ENCODE results near the gene METTL15. TPM values are rescaled to one million over a fixed set of nuclear protein-coding genes. Genes with fewer than 3 reads are reported as not detected.
"Not testable (repeated sequence)": the region's sequence is repeated elsewhere in the genome, so short reads cannot be mapped to it uniquely, and the experiment has no call there.

Gene METTL15
- total RNA-seq, 2 donors from 2014 or later, result 15.6 to 22.4 TPM

GRCh38 chr11:28296426-28296825 is 188.2 kb downstream of the METTL15 start:
- H3K27ac Mint-ChIP-seq, result no peak overlapping the region
- ATAC-seq (no peak), DNase-seq (ENCODE audit: low spot score in 2 of 2) (no peak)
- peaks cover 6 to 12% of the 10 kb centered on the region in 2 donors for H3K36me3 Mint-ChIP-seq
- H3K9me3 Mint-ChIP-seq, result no peaks in the 10 kb centered on the region

- DNase-seq (ENCODE audit: low spot score in 2 of 2), result no peak
- Mint-ChIP-seq H3K9me3 (no peaks in the 10 kb centered on the region), H3K27ac (no peak overlapping the region), H3K36me3 (peaks cover 14 to 19% of the 10 kb centered on the region in 2 donors)
- no peak for ATAC-seq
Observed at GRCh38 chr11:28298209-28298608, 190.0 kb downstream of the METTL15 start.

GRCh38 chr11:28303477-28304191 is 195.4 kb downstream of the METTL15 start:
- peaks cover 0 to 3% of the 10 kb centered on the region in 2 donors for H3K9me3 Mint-ChIP-seq
- no peak for ATAC-seq
- H3K27ac Mint-ChIP-seq, result no peak overlapping the region
- no peak for DNase-seq (ENCODE audit: low spot score in 2 of 2)
- H3K36me3 Mint-ChIP-seq, result peaks cover 7 to 18% of the 10 kb centered on the region in 2 donors

- peaks cover 14 to 17% of the 10 kb centered on the region in 2 donors for H3K36me3 Mint-ChIP-seq
- no peaks in the 10 kb centered on the region for H3K9me3 Mint-ChIP-seq
- DNase-seq (ENCODE audit: low spot score in 2 of 2) (no peak), ATAC-seq (no peak)
- no peak overlapping the region for H3K27ac Mint-ChIP-seq
Observed at GRCh38 chr11:28315440-28315839, 207.3 kb downstream of the METTL15 start.

GRCh38 chr11:28318871-28319270 is 210.7 kb downstream of the METTL15 start:
- ATAC-seq (no peak), DNase-seq (ENCODE audit: low spot score in 2 of 2) (no peak)
- Mint-ChIP-seq H3K27ac (no peak overlapping the region), H3K36me3 (peaks cover 16 to 17% of the 10 kb centered on the region in 2 donors), H3K9me3 (no peaks in the 10 kb centered on the region)

GRCh38 chr11:28323621-28324020 is 215.4 kb downstream of the METTL15 start:
- Mint-ChIP-seq H3K9me3 (peaks cover 4 to 13% of the 10 kb centered on the region in 2 donors), H3K36me3 (peaks cover 6 to 26% of the 10 kb centered on the region in 2 donors), H3K27ac (no peak overlapping the region)
- no peak for ATAC-seq
- DNase-seq (ENCODE audit: low spot score in 2 of 2), result no peak

GRCh38 chr11:28332393-28332792 is 224.2 kb downstream of the METTL15 start:
- not testable (repeated sequence) for H3K36me3 Mint-ChIP-seq, H3K9me3 Mint-ChIP-seq
- peak; percentile 75 to 100 for ATAC-seq

GRCh38 chr11:28337701-28338100 is 229.5 kb downstream of the METTL15 start:
- Mint-ChIP-seq H3K27ac (no peak overlapping the region), H3K9me3 (peaks cover 21 to 25% of the 10 kb centered on the region in 2 donors), H3K36me3 (peaks cover 6 to 17% of the 10 kb centered on the region in 2 donors)
- DNase-seq (ENCODE audit: low spot score in 2 of 2) (no peak), ATAC-seq (no peak)

More at GRCh38 chr11:28332393-28332792, 224.2 kb downstream of the METTL15 start:
- DNase-seq (ENCODE audit: low spot score in 2 of 2); H3K27ac Mint-ChIP-seq: not testable (repeated sequence)

- no peak for DNase-seq (ENCODE audit: low spot score in 2 of 2)
- Mint-ChIP-seq H3K9me3 (peaks cover 21 to 25% of the 10 kb centered on the region in 2 donors), H3K36me3 (peaks cover 6 to 17% of the 10 kb centered on the region in 2 donors), H3K27ac (no peak overlapping the region)
- ATAC-seq, result no peak
Observed at GRCh38 chr11:28338371-28338770, 230.2 kb downstream of the METTL15 start.

- ATAC-seq (no peak), DNase-seq (ENCODE audit: low spot score in 2 of 2) (no peak)
- Mint-ChIP-seq H3K9me3 (peaks cover 21 to 28% of the 10 kb centered on the region in 2 donors), H3K36me3 (peaks cover 6 to 17% of the 10 kb centered on the region in 2 donors), H3K27ac (no peak overlapping the region)
Observed at GRCh38 chr11:28339488-28339887, 231.3 kb downstream of the METTL15 start.

- ATAC-seq (no peak), DNase-seq (ENCODE audit: low spot score in 2 of 2) (no peak)
- peaks cover 6 to 17% of the 10 kb centered on the region in 2 donors for H3K36me3 Mint-ChIP-seq
- no peak overlapping the region for H3K27ac Mint-ChIP-seq
- H3K9me3 Mint-ChIP-seq, result peaks cover 26 to 28% of the 10 kb centered on the region in 2 donors
Observed at GRCh38 chr11:28342716-28343115, 234.5 kb downstream of the METTL15 start.

- H3K27ac Mint-ChIP-seq, result no peak overlapping the region
- peaks cover 18 to 22% of the 10 kb centered on the region in 2 donors for H3K9me3 Mint-ChIP-seq
- ATAC-seq, result no peak
- no peak for DNase-seq (ENCODE audit: low spot score in 2 of 2)
- H3K36me3 Mint-ChIP-seq, result peaks cover 6 to 14% of the 10 kb centered on the region in 2 donors
Observed at GRCh38 chr11:28343304-28344233, 235.4 kb downstream of the METTL15 start.

GRCh38 chr11:28346209-28346608 is 238.0 kb downstream of the METTL15 start:
- ATAC-seq (no peak), DNase-seq (ENCODE audit: low spot score in 2 of 2) (no peak)
- Mint-ChIP-seq H3K9me3 (peaks cover 6 to 7% of the 10 kb centered on the region in 2 donors), H3K27ac (no peak overlapping the region), H3K36me3 (no peaks in the 10 kb centered on the region)

- peaks cover 5 to 6% of the 10 kb centered on the region in 2 donors for H3K9me3 Mint-ChIP-seq
Observed at GRCh38 chr11:28346721-28347120, 238.5 kb downstream of the METTL15 start.

GRCh38 chr11:28347371-28347770 is 239.2 kb downstream of the METTL15 start:
- DNase-seq (ENCODE audit: low spot score in 2 of 2) (no peak), ATAC-seq (no peak)
- Mint-ChIP-seq H3K27ac (no peak overlapping the region), H3K9me3 (peaks cover 3 to 6% of the 10 kb centered on the region in 2 donors), H3K36me3 (no peaks in the 10 kb centered on the region)

More at GRCh38 chr11:28346721-28347120, 238.5 kb downstream of the METTL15 start:
- Mint-ChIP-seq H3K27ac (no peak overlapping the region), H3K36me3 (no peaks in the 10 kb centered on the region)
- ATAC-seq (no peak), DNase-seq (ENCODE audit: low spot score in 2 of 2) (no peak)

- Mint-ChIP-seq H3K36me3 (no peaks in the 10 kb centered on the region), H3K9me3 (peaks cover 0 to 6% of the 10 kb centered on the region in 2 donors), H3K27ac (no peak overlapping the region)
- DNase-seq (ENCODE audit: low spot score in 2 of 2), result no peak
- ATAC-seq, result no peak
Observed at GRCh38 chr11:28350216-28350615, 242.0 kb downstream of the METTL15 start.

GRCh38 chr11:28353991-28354390 is 245.8 kb downstream of the METTL15 start:
- H3K27ac Mint-ChIP-seq, result no peak overlapping the region
- no peaks in the 10 kb centered on the region for H3K36me3 Mint-ChIP-seq
- ATAC-seq (no peak), DNase-seq (ENCODE audit: low spot score in 2 of 2) (no peak)
- H3K9me3 Mint-ChIP-seq, result no peaks in the 10 kb centered on the region

Data from activated naive CD4-positive, alpha-beta T cell treated with anti-CD3 and anti-CD28 coated beads, Interleukin-2, amount 50 U/mL, for 72 hours (primary cell).